ENCODE measurements around the gene PAM16. TPM values are rescaled to one million over a fixed set of nuclear protein-coding genes. Genes with fewer than 3 reads are reported as not detected.
"Not testable (repeated sequence)": the region's sequence is repeated elsewhere in the genome, so short reads cannot be mapped to it uniquely, and the experiment has no call there.

PAM16 gene
- total RNA-seq, 2 donors from 2014 or later = 57.7 to 66.2 TPM

- no peak overlapping the region for H3K4me3 ChIP-seq (ENCODE audit: low read length)
- H3K27me3 ChIP-seq (ENCODE audit: control insufficient read depth, insufficient read depth, low read length, poor library complexity, severe bottlenecking) = no peaks in the 10 kb centered on the region
- no peaks in the 10 kb centered on the region for H3K27me3 Mint-ChIP-seq (ENCODE audit: insufficient read depth)
- no peaks in the 10 kb centered on the region for H3K4me1 ChIP-seq (ENCODE audit: control insufficient read depth, insufficient read depth, low read length)
- peaks cover 4% of the 10 kb centered on the region for H3K4me1 Mint-ChIP-seq
- no peak for TF ChIP-seq CTCF (conservative IDR thresholded peaks at IDR 0.05)
- no peak for DNase-seq
- H3K9ac ChIP-seq (ENCODE audit: extremely low read depth, low read length, poor library complexity, severe bottlenecking) = no peak overlapping the region
- no peak overlapping the region for H3K4me3 Mint-ChIP-seq
- no peaks in the 10 kb centered on the region for H3K9me3 ChIP-seq (ENCODE audit: control insufficient read depth, low read length)
- 91 to 93% methylated on average over 20 to 32 of the region's 32 CpGs for WGBS, 2 experiments (ENCODE audit: insufficient coverage in 1 of 2, insufficient read length in 1 of 2)
- peaks cover 13% of the 10 kb centered on the region for H3K36me3 ChIP-seq (ENCODE audit: control insufficient read depth, insufficient read depth, low read length)
- peaks cover 8% of the 10 kb centered on the region for H3K36me3 Mint-ChIP-seq (ENCODE audit: low read depth)
- no peaks in the 10 kb centered on the region for H3K9me3 Mint-ChIP-seq
- peak overlapping the region; percentile 48 for H3K27ac Mint-ChIP-seq
- no peak overlapping the region for H3K27ac ChIP-seq (ENCODE audit: low read depth, low read length)
Observed at GRCh38 chr16:4334724-4335495, 16.2 kb downstream of the PAM16 start.

GRCh38 chr16:4333714-4334113 lies 17.4 kb downstream of the PAM16 start:
- H3K9ac ChIP-seq (ENCODE audit: extremely low read depth, low read length, poor library complexity, severe bottlenecking); H3K27ac ChIP-seq (ENCODE audit: low read depth, low read length); DNase-seq; H3K9me3 Mint-ChIP-seq; H3K36me3 ChIP-seq (ENCODE audit: control insufficient read depth, insufficient read depth, low read length); H3K4me3 Mint-ChIP-seq; H3K9me3 ChIP-seq (ENCODE audit: control insufficient read depth, low read length); H3K27me3 ChIP-seq (ENCODE audit: control insufficient read depth, insufficient read depth, low read length, poor library complexity, severe bottlenecking); H3K36me3 Mint-ChIP-seq (ENCODE audit: low read depth); H3K27me3 Mint-ChIP-seq (ENCODE audit: insufficient read depth); H3K27ac Mint-ChIP-seq; H3K4me3 ChIP-seq (ENCODE audit: low read length); H3K4me1 Mint-ChIP-seq; H3K4me1 ChIP-seq (ENCODE audit: control insufficient read depth, insufficient read depth, low read length): not testable (repeated sequence)
- 83 to 91% methylated on average over 7 to 9 of the region's 9 CpGs for WGBS, 2 experiments (ENCODE audit: insufficient coverage in 1 of 2, insufficient read length in 1 of 2)

GRCh38 chr16:4333308-4333638 lies 17.8 kb downstream of the PAM16 start:
- Histone ChIP-seq H3K36me3 (ENCODE audit: control insufficient read depth, insufficient read depth, low read length) (no peaks in the 10 kb centered on the region), H3K27ac (ENCODE audit: low read depth, low read length) (no peak overlapping the region), H3K4me3 (ENCODE audit: low read length) (no peak overlapping the region), H3K9ac (ENCODE audit: extremely low read depth, low read length, poor library complexity, severe bottlenecking) (no peak overlapping the region), H3K27me3 (ENCODE audit: control insufficient read depth, insufficient read depth, low read length, poor library complexity, severe bottlenecking) (no peaks in the 10 kb centered on the region), H3K4me1 (ENCODE audit: control insufficient read depth, insufficient read depth, low read length) (peaks cover 3% of the 10 kb centered on the region), H3K9me3 (ENCODE audit: control insufficient read depth, low read length) (no peaks in the 10 kb centered on the region)
- TF ChIP-seq CTCF (conservative IDR thresholded peaks at IDR 0.05) = no peak
- no peak overlapping the region for H3K27ac Mint-ChIP-seq
- peaks cover 4% of the 10 kb centered on the region for H3K36me3 Mint-ChIP-seq (ENCODE audit: low read depth)
- no peak for DNase-seq
- no peaks in the 10 kb centered on the region for H3K9me3 Mint-ChIP-seq
- no peaks in the 10 kb centered on the region for H3K27me3 Mint-ChIP-seq (ENCODE audit: insufficient read depth)
- no peak overlapping the region for H3K4me3 Mint-ChIP-seq
- peaks cover 4% of the 10 kb centered on the region for H3K4me1 Mint-ChIP-seq
- WGBS, 2 experiments (ENCODE audit: insufficient coverage in 1 of 2, insufficient read length in 1 of 2) = 92 to 98% methylated on average over 8 to 9 of the region's 9 CpGs

Measured in endodermal cell (in vitro differentiated cells).